GM12801 (cell line): ENCODE data around the gene PPP4R2.

Experiments
- CTCF ChIP-seq: IDR thresholded peaks from one replicate; pipeline ENCODE4 v1.5.1; 2011; ENCODE audit warnings: control low read depth; ENCODE audit not compliant: insufficient read length; ENCODE audit errors: extremely low read depth

The PPP4R2 gene

GRCh38 chr3:73026760-73027113, 30.1 kb downstream of the PPP4R2 start:
- no peak for TF ChIP-seq CTCF

- TF ChIP-seq CTCF, result no peak
These were observed 32.2 kb downstream of the PPP4R2 start for GRCh38 chr3:73028803-73029202.

- no peak for TF ChIP-seq CTCF
These were observed 32.7 kb downstream of the PPP4R2 start for GRCh38 chr3:73029321-73029796.

GRCh38 chr3:73030073-73030597, 33.5 kb downstream of the PPP4R2 start:
- TF ChIP-seq CTCF, result no peak

GRCh38 chr3:73031573-73032103, 35.0 kb downstream of the PPP4R2 start:
- no peak for TF ChIP-seq CTCF

GRCh38 chr3:73036694-73037591, 40.3 kb downstream of the PPP4R2 start:
- TF ChIP-seq CTCF, result no peak

GRCh38 chr3:73041537-73041936, 44.9 kb downstream of the PPP4R2 start:
- no peak for TF ChIP-seq CTCF
